GM12878 (cell line): ENCODE results near the gene CEP128. TPM values are rescaled to one million over a fixed set of nuclear protein-coding genes. Genes with fewer than 3 reads are reported as not detected.

Experiments used
- ATAC-seq: fragments of 200-7000 bp; cut with Tn5 transposase; 3 replicates; pipeline ENCODE4 v1.9.1; 2020; ENCODE audit warnings: mild to moderate bottlenecking, moderate library complexity
- BruUV-seq: library from RNA; stranded (reverse); fragments of 400-500 nt; replicated peaks from 2 replicates; lab custom pipeline; 2021; lab: Mats Ljungman, UMichigan
- CTCF ChIA-PET: fragments of 300-600 bp; sonication (Branson Sonifier 250); formaldehyde crosslinking; extraction: SDS; loops from one replicate; lab custom pipeline; 2021; ENCODE audit warnings: inconsistent platforms; lab: Yijun Ruan, JAX
- POLR2A ChIA-PET: fragments of 350-600 bp; formaldehyde crosslinking; extraction: SDS; loops from one replicate; lab custom pipeline; 2021; ENCODE audit warnings: inconsistent platforms; lab: Charles Lee
- RAD21 ChIA-PET: fragments of 300-600 bp; sonication (Branson Sonifier 250); formaldehyde crosslinking; loops from one replicate; lab custom pipeline; 2023; ENCODE audit warnings: antibody characterized with exemption; ENCODE audit not compliant: unreplicated experiment; lab: Charles Lee
- SMC1A ChIA-PET: fragments of 300-600 bp; sonication (Branson Sonifier 250); formaldehyde crosslinking; loops from one replicate; lab custom pipeline; 2023; ENCODE audit not compliant: unreplicated experiment, uncharacterized antibody; lab: Charles Lee
- DNase-seq: peaks from one replicate; pipeline ENCODE4 v3.0.0-alpha.2; 2011; ENCODE audit warnings: low read depth, low spot score
- FAIRE-seq: peaks from 3 replicates; lab custom pipeline; 2011; peaks lifted over from hg19 to GRCh38; lab: Jason Lieb, UNC
- H2AFZ ChIP-seq: 2 replicates; pipeline ENCODE4 v1.6.0; 2011; ENCODE audit warnings: low read depth, low read length, control low read depth; ENCODE audit not compliant: control insufficient read depth
- H3K27ac ChIP-seq: 2 replicates; pipeline ENCODE4 v1.5.1; 2011; ENCODE audit warnings: control low read depth; ENCODE audit not compliant: control insufficient read depth, insufficient read depth
- H3K27me3 ChIP-seq, 2 experiments: replicated peaks in 1 of 2; 2 replicates each; pipeline versions ENCODE4 v1.6.0 to v1.6.1; 2011; ENCODE audit warnings: low read length in 1 of 2; ENCODE audit not compliant: control insufficient read depth in 2 of 2, insufficient read depth in 2 of 2
- H3K36me3 ChIP-seq, 2 experiments: 2 replicates each; pipeline ENCODE4 v1.5.1; 2011; ENCODE audit warnings: low read length in 1 of 2; ENCODE audit not compliant: control insufficient read depth in 2 of 2, insufficient read depth in 2 of 2
- H3K4me1 ChIP-seq: 2 replicates; pipeline ENCODE4 v1.6.1; 2011; ENCODE audit warnings: mild to moderate bottlenecking, low read length, moderate library complexity, mixed read lengths; ENCODE audit not compliant: control insufficient read depth, insufficient read depth
- H3K4me2 ChIP-seq: 2 replicates; pipeline ENCODE4 v1.6.0; 2011; ENCODE audit warnings: control low read depth; ENCODE audit not compliant: control insufficient read depth, insufficient read depth
- H3K4me3 ChIP-seq: fragments of 200-600 bp; sonication (generic); 2 replicates; pipeline ENCODE4 v1.5.1; 2016
- H3K79me2 ChIP-seq: 2 replicates; pipeline ENCODE4 v1.6.0; 2011; ENCODE audit warnings: low read length; ENCODE audit not compliant: control insufficient read depth, insufficient read depth
- H3K9ac ChIP-seq: 2 replicates; pipeline ENCODE4 v1.8.0; 2011; ENCODE audit warnings: low read length, control low read depth, mixed read lengths; ENCODE audit not compliant: control insufficient read depth, insufficient read depth
- H3K9me3 ChIP-seq: replicated peaks from 3 replicates; pipeline ENCODE4 v1.5.1; 2011; ENCODE audit warnings: mild to moderate bottlenecking, low read length; ENCODE audit not compliant: control insufficient read depth, insufficient read depth
- H4K20me1 ChIP-seq: 2 replicates; pipeline ENCODE4 v1.6.0; 2011; ENCODE audit not compliant: control insufficient read depth, insufficient read depth
- EGR1 ChIP-seq, 2 experiments: IDR thresholded peaks; 1 replicate in 1 of 2; 2 replicates in 1 of 2; pipeline ENCODE4 v1.6.1; 2011 to 2012; ENCODE audit warnings: low read depth in 2 of 2, low read length in 2 of 2, borderline replicate concordance in 1 of 2, mild to moderate bottlenecking in 1 of 2, moderate library complexity in 1 of 2
- EZH2 ChIP-seq: IDR thresholded peaks from 2 replicates; pipeline ENCODE4 v1.6.1; 2012; ENCODE audit warnings: low read depth, mild to moderate bottlenecking, control low read depth, inconsistent platforms, low read length, borderline replicate concordance; ENCODE audit not compliant: control insufficient read depth
- IKZF2 ChIP-seq, 2 experiments: fragments of 450-650 bp; IDR thresholded peaks; 2 replicates each; pipeline ENCODE4 v1.6.1; 2017; ENCODE audit warnings: mild to moderate bottlenecking in 2 of 2, moderate library complexity in 2 of 2
- KLF5 ChIP-seq: fragments of 450-650 bp; IDR thresholded peaks from 2 replicates; pipeline ENCODE4 v1.6.1; 2014; ENCODE audit warnings: mild to moderate bottlenecking; ENCODE audit not compliant: partially characterized antibody
- MYB ChIP-seq: fragments of 150-350 bp; IDR thresholded peaks from 2 replicates; pipeline ENCODE4 v1.6.1; 2014; ENCODE audit warnings: mild to moderate bottlenecking, low read depth, low read length, borderline replicate concordance
- NR2C2 ChIP-seq: IDR thresholded peaks from 2 replicates; pipeline ENCODE4 v1.6.1; 2011; ENCODE audit warnings: borderline replicate concordance, low read depth; ENCODE audit not compliant: control insufficient read depth, insufficient read length
- RELA ChIP-seq: fragments of 450-650 bp; IDR thresholded peaks from 2 replicates; pipeline ENCODE4 v1.8.0; 2014; ENCODE audit warnings: borderline replicate concordance; ENCODE audit not compliant: partially characterized antibody
- SMAD1 ChIP-seq: fragments of 450-650 bp; IDR thresholded peaks from 2 replicates; pipeline ENCODE4 v1.6.1; 2018; ENCODE audit warnings: mild to moderate bottlenecking, low read depth; ENCODE audit not compliant: partially characterized antibody
- WGBS: methylation state at CpG from one replicate; pipeline ENCODE4 v1.1.6; 2016; ENCODE audit warnings: low lambda C conversion rate; ENCODE audit not compliant: insufficient replicate concordance, insufficient coverage; ENCODE audit errors: missing lambda C conversion rate; 5-methylcytosine and 5-hydroxymethylcytosine counted together
- in situ Hi-C: fragments of 300-500 bp; cut with MboI; formaldehyde crosslinking; loops from 9 replicates; pipeline ENCODE4 v1.14.3; 2018; ENCODE audit warnings: mixed read lengths
- intact Hi-C: fragments of 100-400 bp; cut with micrococcal nuclease; formaldehyde crosslinking; loops from one replicate; pipeline ENCODE4 v1.14.2; 2022; ENCODE audit not compliant: unreplicated experiment
- polyA plus RNA-seq, 11 experiments: library from polyadenylated mRNA; depleted of rRNA in 4 of 11; unstranded in 6 of 11; stranded (reverse) in 5 of 11; fragments of >200 nt; fragmentation: Nextera tagmentation in 4 of 11; fragmentation: Illumina TruSeq in 1 of 11; extraction: Ambion mirVana in 4 of 11; extraction: Trizol in 1 of 11; gene quantifications; 1 replicate in 1 of 11; 2 replicates in 10 of 11; pipeline versions ENCODE4 v1.2.1 to v1.2.3, GENCODE V29; 2011 to 2016; ENCODE audit warnings: inconsistent platforms in 2 of 11, missing spikeins in 2 of 11, low read depth in 1 of 11
- total RNA-seq, 4 experiments: library from RNA; depleted of rRNA in 3 of 4; stranded (reverse); fragments of >200 nt in 3 of 4; fragmentation: Illumina TruSeq in 1 of 4; extraction: Trizol in 1 of 4; gene quantifications; 2 replicates each; pipeline versions ENCODE4 v1.2.1 to v1.2.3, GENCODE V29; 2013 to 2021
- TF ChIP-seq, protein P1 (sequence below): fragments of 450-650 bp; formaldehyde crosslinking; IDR thresholded peaks from 2 replicates; pipeline ENCODE4 v1.4.0; 2020; ENCODE audit warnings: mild to moderate bottlenecking, moderate library complexity
- TF ChIP-seq, protein P2 (sequence below): fragments of 450-650 bp; IDR thresholded peaks from 2 replicates; pipeline ENCODE4 v1.6.1; 2016; ENCODE audit warnings: mild to moderate bottlenecking
- TF ChIP-seq, protein P3 (sequence below): fragments of 450-650 bp; IDR thresholded peaks from 2 replicates; pipeline ENCODE4 v1.6.1; 2018; ENCODE audit warnings: mild to moderate bottlenecking, low read depth, moderate library complexity; ENCODE audit not compliant: partially characterized antibody
- TF ChIP-seq, protein P4 (sequence below), 3 experiments: IDR thresholded peaks in 2 of 3; conservative IDR thresholded peaks in 1 of 3; 2 replicates each; pipeline ENCODE4 v1.5.1; 2011; ENCODE audit warnings: low read depth in 3 of 3, low read length in 3 of 3, mild to moderate bottlenecking in 3 of 3, control low read depth in 2 of 3, moderate library complexity in 2 of 3, inconsistent platforms in 1 of 3, mixed read lengths in 1 of 3; ENCODE audit not compliant: control insufficient read depth in 2 of 3, insufficient read depth in 1 of 3; ENCODE audit errors: extremely low read depth in 1 of 3

The CEP128 gene
- total and polyA plus RNA-seq, 10 of the 15 experiments (the other 5 are each of a cell fraction or from before 2014, with no cell fraction given) = 1.1 to 6.7 (median 3.4) TPM

DNA sequence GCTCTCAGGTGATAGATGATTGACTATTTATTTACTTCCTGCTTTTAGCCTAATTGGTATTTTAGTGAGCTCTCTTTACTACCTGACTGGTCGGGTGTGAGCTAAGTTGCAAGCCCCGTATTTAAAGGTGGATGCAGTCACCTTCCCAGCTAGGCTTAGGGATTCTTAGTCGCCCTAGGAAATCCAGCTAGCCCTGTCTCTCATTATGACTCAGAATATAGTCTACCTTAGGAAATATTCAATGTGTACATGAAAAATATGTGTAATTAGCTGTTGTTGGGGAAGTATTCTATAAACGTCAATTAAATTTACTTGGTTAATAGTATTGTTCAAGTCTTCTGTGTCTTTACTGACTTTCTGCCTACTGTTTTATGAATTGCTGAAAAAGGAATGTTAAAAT, 423.4 kb downstream of the CEP128 start (continued):
- TF ChIP-seq SMAD1 (no peak), EGR1 (IDR thresholded peaks at IDR 0.05; ENCODE audit: borderline replicate concordance in 1 of 2, low read depth in 2 of 2, low read length in 2 of 2) (no peak), RELA (no peak)
- TF ChIP-seq, protein P1, sequence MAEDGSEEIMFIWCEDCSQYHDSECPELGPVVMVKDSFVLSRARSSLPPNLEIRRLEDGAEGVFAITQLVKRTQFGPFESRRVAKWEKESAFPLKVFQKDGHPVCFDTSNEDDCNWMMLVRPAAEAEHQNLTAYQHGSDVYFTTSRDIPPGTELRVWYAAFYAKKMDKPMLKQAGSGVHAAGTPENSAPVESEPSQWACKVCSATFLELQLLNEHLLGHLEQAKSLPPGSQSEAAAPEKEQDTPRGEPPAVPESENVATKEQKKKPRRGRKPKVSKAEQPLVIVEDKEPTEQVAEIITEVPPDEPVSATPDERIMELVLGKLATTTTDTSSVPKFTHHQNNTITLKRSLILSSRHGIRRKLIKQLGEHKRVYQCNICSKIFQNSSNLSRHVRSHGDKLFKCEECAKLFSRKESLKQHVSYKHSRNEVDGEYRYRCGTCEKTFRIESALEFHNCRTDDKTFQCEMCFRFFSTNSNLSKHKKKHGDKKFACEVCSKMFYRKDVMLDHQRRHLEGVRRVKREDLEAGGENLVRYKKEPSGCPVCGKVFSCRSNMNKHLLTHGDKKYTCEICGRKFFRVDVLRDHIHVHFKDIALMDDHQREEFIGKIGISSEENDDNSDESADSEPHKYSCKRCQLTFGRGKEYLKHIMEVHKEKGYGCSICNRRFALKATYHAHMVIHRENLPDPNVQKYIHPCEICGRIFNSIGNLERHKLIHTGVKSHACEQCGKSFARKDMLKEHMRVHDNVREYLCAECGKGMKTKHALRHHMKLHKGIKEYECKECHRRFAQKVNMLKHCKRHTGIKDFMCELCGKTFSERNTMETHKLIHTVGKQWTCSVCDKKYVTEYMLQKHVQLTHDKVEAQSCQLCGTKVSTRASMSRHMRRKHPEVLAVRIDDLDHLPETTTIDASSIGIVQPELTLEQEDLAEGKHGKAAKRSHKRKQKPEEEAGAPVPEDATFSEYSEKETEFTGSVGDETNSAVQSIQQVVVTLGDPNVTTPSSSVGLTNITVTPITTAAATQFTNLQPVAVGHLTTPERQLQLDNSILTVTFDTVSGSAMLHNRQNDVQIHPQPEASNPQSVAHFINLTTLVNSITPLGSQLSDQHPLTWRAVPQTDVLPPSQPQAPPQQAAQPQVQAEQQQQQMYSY (CRISPR knock-in tag) = no peak

DNA sequence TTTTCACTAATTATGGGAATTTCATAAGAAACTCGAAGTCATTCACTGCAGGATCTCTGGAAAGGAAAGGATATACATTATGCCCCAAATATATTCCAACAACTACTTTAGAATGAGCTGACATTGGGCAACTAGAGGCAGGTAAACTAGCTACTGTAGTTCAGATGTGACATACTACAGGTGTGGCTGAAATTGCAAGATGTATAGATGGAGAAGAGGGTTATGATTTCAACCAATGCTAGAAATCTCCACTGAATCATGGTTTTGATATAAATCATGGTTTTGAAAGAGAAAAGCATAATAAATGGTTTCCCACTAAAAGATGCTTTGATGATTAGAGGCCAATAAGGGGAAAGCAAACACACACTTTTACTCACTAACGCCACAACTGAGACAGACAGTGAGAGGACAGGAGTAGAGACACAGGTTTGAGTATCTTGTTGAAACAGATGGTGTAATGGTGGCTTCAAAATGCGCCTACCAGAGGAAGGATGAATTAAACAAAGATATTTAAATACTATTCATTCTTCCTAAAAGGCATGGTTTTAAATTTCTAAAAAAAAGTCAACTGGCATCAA, 434.2 kb downstream of the CEP128 start:
- H4K20me1 ChIP-seq = no peaks in the 10 kb centered on the region
- no peak overlapping the region for H3K9ac ChIP-seq
- intact Hi-C loops = no loop called here
- no peaks in the 10 kb centered on the region for H3K4me1 ChIP-seq
- ChIA-PET POLR2A (no interaction called here), RAD21 (no interaction called here), SMC1A (no interaction called here), CTCF (no interaction called here)
- WGBS = 51% methylated on average over 3 of the region's 3 CpGs
- BruUV-seq = no TSS peak
- in situ Hi-C loops = no loop called here
- H3K27me3 ChIP-seq = no peaks in the 10 kb centered on the region
- H3K79me2 ChIP-seq = no peaks in the 10 kb centered on the region
- no peak overlapping the region for H3K4me3 ChIP-seq
- no peak for DNase-seq
- no peak for ATAC-seq
- H3K36me3 ChIP-seq = no peaks in the 10 kb centered on the region
- H2AFZ ChIP-seq = no peak overlapping the region
- no peak for FAIRE-seq
- H3K27ac ChIP-seq = no peak overlapping the region
- H3K9me3 ChIP-seq = no peaks in the 10 kb centered on the region
- H3K4me2 ChIP-seq = no peak overlapping the region
- TF ChIP-seq, protein P2, sequence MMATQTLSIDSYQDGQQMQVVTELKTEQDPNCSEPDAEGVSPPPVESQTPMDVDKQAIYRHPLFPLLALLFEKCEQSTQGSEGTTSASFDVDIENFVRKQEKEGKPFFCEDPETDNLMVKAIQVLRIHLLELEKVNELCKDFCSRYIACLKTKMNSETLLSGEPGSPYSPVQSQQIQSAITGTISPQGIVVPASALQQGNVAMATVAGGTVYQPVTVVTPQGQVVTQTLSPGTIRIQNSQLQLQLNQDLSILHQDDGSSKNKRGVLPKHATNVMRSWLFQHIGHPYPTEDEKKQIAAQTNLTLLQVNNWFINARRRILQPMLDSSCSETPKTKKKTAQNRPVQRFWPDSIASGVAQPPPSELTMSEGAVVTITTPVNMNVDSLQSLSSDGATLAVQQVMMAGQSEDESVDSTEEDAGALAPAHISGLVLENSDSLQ = no peak
- no peak for TF ChIP-seq NR2C2
- TF ChIP-seq EZH2 = no peak
- TF ChIP-seq KLF5 = no peak
- TF ChIP-seq, protein P3, sequence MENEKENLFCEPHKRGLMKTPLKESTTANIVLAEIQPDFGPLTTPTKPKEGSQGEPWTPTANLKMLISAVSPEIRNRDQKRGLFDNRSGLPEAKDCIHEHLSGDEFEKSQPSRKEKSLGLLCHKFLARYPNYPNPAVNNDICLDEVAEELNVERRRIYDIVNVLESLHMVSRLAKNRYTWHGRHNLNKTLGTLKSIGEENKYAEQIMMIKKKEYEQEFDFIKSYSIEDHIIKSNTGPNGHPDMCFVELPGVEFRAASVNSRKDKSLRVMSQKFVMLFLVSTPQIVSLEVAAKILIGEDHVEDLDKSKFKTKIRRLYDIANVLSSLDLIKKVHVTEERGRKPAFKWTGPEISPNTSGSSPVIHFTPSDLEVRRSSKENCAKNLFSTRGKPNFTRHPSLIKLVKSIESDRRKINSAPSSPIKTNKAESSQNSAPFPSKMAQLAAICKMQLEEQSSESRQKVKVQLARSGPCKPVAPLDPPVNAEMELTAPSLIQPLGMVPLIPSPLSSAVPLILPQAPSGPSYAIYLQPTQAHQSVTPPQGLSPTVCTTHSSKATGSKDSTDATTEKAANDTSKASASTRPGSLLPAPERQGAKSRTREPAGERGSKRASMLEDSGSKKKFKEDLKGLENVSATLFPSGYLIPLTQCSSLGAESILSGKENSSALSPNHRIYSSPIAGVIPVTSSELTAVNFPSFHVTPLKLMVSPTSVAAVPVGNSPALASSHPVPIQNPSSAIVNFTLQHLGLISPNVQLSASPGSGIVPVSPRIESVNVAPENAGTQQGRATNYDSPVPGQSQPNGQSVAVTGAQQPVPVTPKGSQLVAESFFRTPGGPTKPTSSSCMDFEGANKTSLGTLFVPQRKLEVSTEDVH = no peak
- no peak for TF ChIP-seq MYB
- no peak for TF ChIP-seq IKZF2 (IDR thresholded peaks at IDR 0.05)
- TF ChIP-seq, protein P4, sequence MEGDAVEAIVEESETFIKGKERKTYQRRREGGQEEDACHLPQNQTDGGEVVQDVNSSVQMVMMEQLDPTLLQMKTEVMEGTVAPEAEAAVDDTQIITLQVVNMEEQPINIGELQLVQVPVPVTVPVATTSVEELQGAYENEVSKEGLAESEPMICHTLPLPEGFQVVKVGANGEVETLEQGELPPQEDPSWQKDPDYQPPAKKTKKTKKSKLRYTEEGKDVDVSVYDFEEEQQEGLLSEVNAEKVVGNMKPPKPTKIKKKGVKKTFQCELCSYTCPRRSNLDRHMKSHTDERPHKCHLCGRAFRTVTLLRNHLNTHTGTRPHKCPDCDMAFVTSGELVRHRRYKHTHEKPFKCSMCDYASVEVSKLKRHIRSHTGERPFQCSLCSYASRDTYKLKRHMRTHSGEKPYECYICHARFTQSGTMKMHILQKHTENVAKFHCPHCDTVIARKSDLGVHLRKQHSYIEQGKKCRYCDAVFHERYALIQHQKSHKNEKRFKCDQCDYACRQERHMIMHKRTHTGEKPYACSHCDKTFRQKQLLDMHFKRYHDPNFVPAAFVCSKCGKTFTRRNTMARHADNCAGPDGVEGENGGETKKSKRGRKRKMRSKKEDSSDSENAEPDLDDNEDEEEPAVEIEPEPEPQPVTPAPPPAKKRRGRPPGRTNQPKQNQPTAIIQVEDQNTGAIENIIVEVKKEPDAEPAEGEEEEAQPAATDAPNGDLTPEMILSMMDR (IDR thresholded peaks at IDR 0.05 in 2 of 3, conservative IDR thresholded peaks at IDR 0.05 in 1 of 3; ENCODE audit: control insufficient read depth in 2 of 3, extremely low read depth in 1 of 3, insufficient read depth in 1 of 3, low read depth in 3 of 3, low read length in 3 of 3) = no peak
